ENCODE measurements around the gene BRSK1.

DNA sequence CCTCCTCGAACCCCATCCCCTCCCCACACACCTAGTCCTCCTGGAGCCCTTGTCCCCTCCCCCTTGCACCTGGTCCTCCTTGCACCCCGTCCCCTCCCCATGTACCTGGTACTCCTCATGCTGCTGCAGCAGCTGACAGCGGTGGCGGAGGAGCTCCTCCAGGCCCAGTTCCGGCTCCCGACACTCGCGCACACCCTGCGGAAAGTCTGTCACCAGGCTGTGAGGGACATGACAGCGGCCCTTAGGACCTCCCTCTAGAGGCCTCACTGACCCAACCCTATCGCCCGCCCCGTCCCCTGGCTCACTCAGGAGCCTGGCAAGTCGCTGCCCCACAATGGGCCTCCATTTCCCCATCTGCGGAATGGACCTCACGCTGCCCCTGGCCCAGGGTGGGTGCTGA lies 18.6 kb upstream of the BRSK1 start:
- TF ChIP-seq EZH2 (IDR thresholded peaks at IDR 0.05; ENCODE audit: borderline replicate concordance, insufficient read depth, low read length, poor library complexity, severe bottlenecking) (no peak), MXI1 (conservative IDR thresholded peaks at IDR 0.05; ENCODE audit: poor library complexity, severe bottlenecking) (no peak), REST (IDR thresholded peaks at IDR 0.05; ENCODE audit: borderline replicate concordance) (no peak), EP300 (conservative IDR thresholded peaks at IDR 0.05; ENCODE audit: poor library complexity, severe bottlenecking) (no peak), POLR2AphosphoS5 (IDR thresholded peaks at IDR 0.05) (no peak)
- TF ChIP-seq, protein P1, sequence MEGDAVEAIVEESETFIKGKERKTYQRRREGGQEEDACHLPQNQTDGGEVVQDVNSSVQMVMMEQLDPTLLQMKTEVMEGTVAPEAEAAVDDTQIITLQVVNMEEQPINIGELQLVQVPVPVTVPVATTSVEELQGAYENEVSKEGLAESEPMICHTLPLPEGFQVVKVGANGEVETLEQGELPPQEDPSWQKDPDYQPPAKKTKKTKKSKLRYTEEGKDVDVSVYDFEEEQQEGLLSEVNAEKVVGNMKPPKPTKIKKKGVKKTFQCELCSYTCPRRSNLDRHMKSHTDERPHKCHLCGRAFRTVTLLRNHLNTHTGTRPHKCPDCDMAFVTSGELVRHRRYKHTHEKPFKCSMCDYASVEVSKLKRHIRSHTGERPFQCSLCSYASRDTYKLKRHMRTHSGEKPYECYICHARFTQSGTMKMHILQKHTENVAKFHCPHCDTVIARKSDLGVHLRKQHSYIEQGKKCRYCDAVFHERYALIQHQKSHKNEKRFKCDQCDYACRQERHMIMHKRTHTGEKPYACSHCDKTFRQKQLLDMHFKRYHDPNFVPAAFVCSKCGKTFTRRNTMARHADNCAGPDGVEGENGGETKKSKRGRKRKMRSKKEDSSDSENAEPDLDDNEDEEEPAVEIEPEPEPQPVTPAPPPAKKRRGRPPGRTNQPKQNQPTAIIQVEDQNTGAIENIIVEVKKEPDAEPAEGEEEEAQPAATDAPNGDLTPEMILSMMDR (IDR thresholded peaks at IDR 0.05; ENCODE audit: poor library complexity, severe bottlenecking) = no peak

All from neural cell (in vitro differentiated cells).